DOHH2 (cell line): ENCODE results near the gene MASP1.

ENCODE experiments used
- H3F3A ChIP-seq: fragments of 200-600 bp; sonication (generic), shearing (Covaris generic); 2 replicates; pipeline ENCODE4 v1.6.0; 2016; ENCODE audit warnings: antibody characterized with exemption, mild to moderate bottlenecking; ENCODE audit not compliant: control insufficient read depth, insufficient read depth
- H3K27ac ChIP-seq: fragments of 200-600 bp; sonication (generic); 2 replicates; pipeline ENCODE4 v1.5.1; 2014; ENCODE audit warnings: low read depth, mild to moderate bottlenecking, low read length, moderate library complexity
- H3K27me3 ChIP-seq: fragments of 200-600 bp; sonication (generic); 2 replicates; pipeline ENCODE4 v1.6.1; 2014; ENCODE audit warnings: mild to moderate bottlenecking, low read length, mixed read lengths; ENCODE audit not compliant: control insufficient read depth
- H3K36me3 ChIP-seq: fragments of 200-600 bp; sonication (generic); 2 replicates; pipeline ENCODE4 v1.6.1; 2014; ENCODE audit warnings: mild to moderate bottlenecking, low read length, moderate library complexity, mixed read lengths; ENCODE audit not compliant: control insufficient read depth
- H3K4me1 ChIP-seq: fragments of 200-600 bp; sonication (generic); 2 replicates; pipeline ENCODE4 v1.6.1; 2014; ENCODE audit warnings: mild to moderate bottlenecking, low read length, mixed read lengths; ENCODE audit not compliant: control insufficient read depth
- H3K4me2 ChIP-seq: fragments of 200-600 bp; sonication (generic); 2 replicates; pipeline ENCODE4 v1.6.0; 2014; ENCODE audit warnings: mild to moderate bottlenecking, low read length, moderate library complexity
- H3K4me3 ChIP-seq: fragments of 200-600 bp; sonication (generic); 2 replicates; pipeline ENCODE4 v1.5.1; 2014; ENCODE audit warnings: mild to moderate bottlenecking, low read length, mixed read lengths
- H3K79me2 ChIP-seq: fragments of 200-600 bp; sonication (generic); 2 replicates; pipeline ENCODE4 v1.6.1; 2014; ENCODE audit warnings: mild to moderate bottlenecking, low read length, mixed read lengths; ENCODE audit not compliant: control insufficient read depth
- H3K9me2 ChIP-seq: fragments of 200-600 bp; sonication (generic); replicated peaks from 2 replicates; pipeline ENCODE4 v1.6.1; 2014; ENCODE audit warnings: mild to moderate bottlenecking, low read length, mixed read lengths; ENCODE audit not compliant: control insufficient read depth
- H3K9me3 ChIP-seq: fragments of 200-600 bp; sonication (generic); 2 replicates; pipeline ENCODE4 v1.6.1; 2014; ENCODE audit warnings: antibody characterized with exemption, low read length, mixed read lengths; ENCODE audit not compliant: control insufficient read depth, insufficient read depth
- H4K20me1 ChIP-seq: fragments of 200-600 bp; sonication (generic); 2 replicates; pipeline ENCODE4 v1.6.0; 2014; ENCODE audit warnings: low read depth, mild to moderate bottlenecking, antibody characterized with exemption, low read length, moderate library complexity; ENCODE audit not compliant: control insufficient read depth, insufficient read depth
- EZH2phosphoT487 ChIP-seq: fragments of 200-600 bp; sonication (generic); IDR thresholded peaks from 2 replicates; pipeline ENCODE4 v1.6.1; 2017; ENCODE audit warnings: borderline replicate concordance, mild to moderate bottlenecking, antibody characterized with exemption, low read length, moderate library complexity, mixed read lengths
- TF ChIP-seq, protein P1 (sequence below): fragments of 200-600 bp; sonication (generic); IDR thresholded peaks from one replicate; pipeline ENCODE4 v1.5.1; 2014; ENCODE audit warnings: antibody characterized with exemption, mild to moderate bottlenecking, low read depth, low read length; ENCODE audit not compliant: poor library complexity, severe bottlenecking

Gene MASP1

DNA sequence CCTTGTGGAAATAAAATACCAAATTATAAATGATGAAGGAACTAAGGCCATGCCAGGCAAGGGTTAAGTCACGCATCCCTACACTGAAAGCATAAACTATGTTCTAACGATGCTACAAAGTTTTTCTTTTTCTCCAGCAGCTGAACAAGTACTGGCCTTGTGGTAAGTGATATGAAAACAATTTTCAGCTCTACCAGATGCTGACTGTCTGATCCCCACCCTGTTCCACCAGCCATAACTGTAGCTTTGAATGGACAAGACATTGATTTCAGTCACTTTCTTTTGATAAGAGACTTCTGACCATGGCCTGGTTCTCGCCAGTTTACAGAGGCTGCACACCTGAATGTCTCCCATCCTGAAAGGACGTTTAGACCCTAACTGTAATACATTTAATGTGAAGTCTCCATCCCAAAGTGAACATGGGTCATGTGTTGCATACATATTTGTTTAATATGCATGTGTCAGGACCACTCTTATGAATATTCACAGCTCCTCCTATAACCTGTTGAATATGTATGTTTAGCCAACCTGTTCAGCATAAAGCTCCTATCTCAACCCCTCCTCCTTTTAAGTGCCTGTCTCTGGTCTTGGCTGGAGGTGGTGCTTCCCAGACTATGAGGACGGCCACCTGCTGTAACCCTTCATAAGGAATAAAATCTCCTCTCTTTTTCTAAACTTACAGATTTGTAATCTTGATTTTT lies 33.4 kb downstream of the MASP1 start:
- no peak overlapping the region for H3K4me2 ChIP-seq
- no peaks in the 10 kb centered on the region for H4K20me1 ChIP-seq
- H3F3A ChIP-seq, result no peaks in the 10 kb centered on the region
- no peaks in the 10 kb centered on the region for H3K9me3 ChIP-seq
- no peak overlapping the region for H3K27ac ChIP-seq
- H3K4me1 ChIP-seq, result no peaks in the 10 kb centered on the region
- H3K79me2 ChIP-seq, result no peaks in the 10 kb centered on the region
- TF ChIP-seq, protein P1, sequence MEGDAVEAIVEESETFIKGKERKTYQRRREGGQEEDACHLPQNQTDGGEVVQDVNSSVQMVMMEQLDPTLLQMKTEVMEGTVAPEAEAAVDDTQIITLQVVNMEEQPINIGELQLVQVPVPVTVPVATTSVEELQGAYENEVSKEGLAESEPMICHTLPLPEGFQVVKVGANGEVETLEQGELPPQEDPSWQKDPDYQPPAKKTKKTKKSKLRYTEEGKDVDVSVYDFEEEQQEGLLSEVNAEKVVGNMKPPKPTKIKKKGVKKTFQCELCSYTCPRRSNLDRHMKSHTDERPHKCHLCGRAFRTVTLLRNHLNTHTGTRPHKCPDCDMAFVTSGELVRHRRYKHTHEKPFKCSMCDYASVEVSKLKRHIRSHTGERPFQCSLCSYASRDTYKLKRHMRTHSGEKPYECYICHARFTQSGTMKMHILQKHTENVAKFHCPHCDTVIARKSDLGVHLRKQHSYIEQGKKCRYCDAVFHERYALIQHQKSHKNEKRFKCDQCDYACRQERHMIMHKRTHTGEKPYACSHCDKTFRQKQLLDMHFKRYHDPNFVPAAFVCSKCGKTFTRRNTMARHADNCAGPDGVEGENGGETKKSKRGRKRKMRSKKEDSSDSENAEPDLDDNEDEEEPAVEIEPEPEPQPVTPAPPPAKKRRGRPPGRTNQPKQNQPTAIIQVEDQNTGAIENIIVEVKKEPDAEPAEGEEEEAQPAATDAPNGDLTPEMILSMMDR, result no peak
- TF ChIP-seq EZH2phosphoT487, result no peak
- H3K36me3 ChIP-seq, result no peaks in the 10 kb centered on the region
- H3K27me3 ChIP-seq, result peaks cover 10% of the 10 kb centered on the region
- no peaks in the 10 kb centered on the region for H3K9me2 ChIP-seq
- no peak overlapping the region for H3K4me3 ChIP-seq

DNA sequence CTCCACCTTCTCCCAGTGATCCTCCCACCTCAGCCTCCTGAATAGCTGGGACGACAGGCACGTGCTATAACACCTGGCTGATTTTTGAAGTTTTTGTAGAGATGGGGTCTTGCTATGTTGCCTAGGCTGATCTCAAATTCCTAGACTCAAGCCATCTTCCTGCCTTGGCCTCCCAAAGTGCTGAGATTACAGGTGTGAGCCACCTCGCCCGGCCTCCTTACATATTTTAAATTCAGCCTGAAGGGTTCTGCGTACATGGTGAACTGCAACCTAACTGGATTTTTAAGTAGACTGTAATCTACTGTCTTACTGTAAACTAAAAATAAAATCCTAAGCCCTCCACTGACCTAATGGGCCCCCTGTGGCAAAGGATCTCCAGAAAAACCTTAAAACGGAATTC lies 34.1 kb downstream of the MASP1 start:
- Histone ChIP-seq H3K27me3 (peaks cover 10% of the 10 kb centered on the region), H3K4me1 (no peaks in the 10 kb centered on the region), H3K27ac (no peak overlapping the region), H3K9me2 (no peaks in the 10 kb centered on the region), H3K79me2 (no peaks in the 10 kb centered on the region), H3K9me3 (no peaks in the 10 kb centered on the region), H3K4me3 (no peak overlapping the region), H3F3A (no peaks in the 10 kb centered on the region), H3K4me2 (no peak overlapping the region), H3K36me3 (no peaks in the 10 kb centered on the region), H4K20me1 (no peaks in the 10 kb centered on the region)
- TF ChIP-seq, protein P1, result no peak

DNA sequence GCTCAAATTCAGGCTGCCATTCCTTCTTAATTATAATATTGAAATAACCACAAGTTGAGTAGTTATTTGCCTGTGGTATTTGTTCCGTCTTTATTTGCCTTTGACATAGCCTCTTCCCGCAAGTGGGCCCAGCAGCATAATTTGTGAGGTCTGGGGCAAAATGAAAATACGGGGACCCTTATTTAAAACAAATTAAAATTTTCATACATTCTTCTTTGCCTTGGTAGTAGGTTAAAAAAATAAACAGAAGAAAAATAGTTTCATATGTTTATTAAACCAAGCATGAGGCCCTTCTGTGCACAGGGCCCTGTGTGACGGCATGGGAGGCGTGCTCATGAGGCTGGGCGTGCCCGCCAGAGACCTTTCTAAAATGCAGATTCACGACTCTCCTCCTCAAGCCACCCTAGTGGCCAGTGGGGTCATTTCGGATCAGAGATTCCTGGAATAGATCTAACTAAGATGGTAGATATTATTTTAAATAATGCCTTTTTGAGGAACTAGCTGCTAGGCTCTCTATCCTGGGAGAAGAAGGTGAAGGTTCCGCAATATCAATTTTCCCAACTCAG lies 35.4 kb downstream of the MASP1 start:
- H3F3A ChIP-seq, result no peaks in the 10 kb centered on the region
- no peak for TF ChIP-seq EZH2phosphoT487
- TF ChIP-seq, protein P1, result no peak
- no peaks in the 10 kb centered on the region for H4K20me1 ChIP-seq
- no peaks in the 10 kb centered on the region for H3K79me2 ChIP-seq
- no peak overlapping the region for H3K4me3 ChIP-seq
- H3K4me1 ChIP-seq, result no peaks in the 10 kb centered on the region
- H3K4me2 ChIP-seq, result no peak overlapping the region
- H3K36me3 ChIP-seq, result no peaks in the 10 kb centered on the region
- peaks cover 7% of the 10 kb centered on the region for H3K27me3 ChIP-seq
- H3K9me2 ChIP-seq, result no peaks in the 10 kb centered on the region
- no peak overlapping the region for H3K27ac ChIP-seq
- no peaks in the 10 kb centered on the region for H3K9me3 ChIP-seq
